ENCODE data around the gene SKP2.

Gene SKP2

GRCh38 chr5:36202521-36202961, 50.6 kb downstream of the SKP2 start:
- no peak for DNase-seq

- no peak for DNase-seq
Observed at GRCh38 chr5:36205329-36205728, 53.4 kb downstream of the SKP2 start.

DNA sequence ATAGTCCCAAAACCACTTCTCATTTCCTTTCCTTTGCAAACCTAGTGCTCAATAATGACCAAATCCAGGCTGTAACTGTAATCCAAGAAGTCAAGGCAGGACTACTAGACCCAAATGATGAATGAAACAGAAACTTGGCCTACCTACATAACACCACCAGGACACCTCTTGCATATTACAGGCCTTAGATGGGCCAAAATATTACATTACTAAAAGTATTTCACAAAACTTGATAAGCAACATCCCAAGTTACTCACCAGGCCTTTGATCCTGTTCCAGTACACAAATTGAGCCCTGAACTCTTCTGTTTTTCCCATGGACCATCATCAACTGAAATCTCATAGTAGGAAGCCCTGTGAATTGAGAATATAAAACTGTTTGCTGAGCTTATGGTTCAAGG, 55.0 kb downstream of the SKP2 start:
- no peak for DNase-seq

DNA sequence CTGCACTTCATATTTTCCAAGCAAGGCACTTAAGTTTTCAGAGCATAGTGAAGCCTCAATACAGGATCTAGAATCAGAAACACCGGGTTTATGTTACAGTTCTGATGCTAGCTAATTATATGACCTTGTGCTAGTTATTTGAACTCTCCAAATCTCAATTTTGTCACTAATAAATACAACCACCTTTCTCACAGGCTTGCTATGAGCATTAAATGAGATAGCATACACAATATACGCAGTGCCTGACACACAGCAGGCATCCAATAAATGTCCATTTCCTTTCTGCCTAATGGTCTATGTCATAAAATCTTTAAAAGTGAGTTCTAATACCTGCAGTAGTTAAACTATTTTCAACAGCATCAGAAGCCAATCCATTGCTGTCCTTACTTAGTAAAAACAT, 56.9 kb downstream of the SKP2 start:
- DNase-seq: no peak

- DNase-seq: no peak
Observed at GRCh38 chr5:36209664-36210063, 57.8 kb downstream of the SKP2 start.

DNA sequence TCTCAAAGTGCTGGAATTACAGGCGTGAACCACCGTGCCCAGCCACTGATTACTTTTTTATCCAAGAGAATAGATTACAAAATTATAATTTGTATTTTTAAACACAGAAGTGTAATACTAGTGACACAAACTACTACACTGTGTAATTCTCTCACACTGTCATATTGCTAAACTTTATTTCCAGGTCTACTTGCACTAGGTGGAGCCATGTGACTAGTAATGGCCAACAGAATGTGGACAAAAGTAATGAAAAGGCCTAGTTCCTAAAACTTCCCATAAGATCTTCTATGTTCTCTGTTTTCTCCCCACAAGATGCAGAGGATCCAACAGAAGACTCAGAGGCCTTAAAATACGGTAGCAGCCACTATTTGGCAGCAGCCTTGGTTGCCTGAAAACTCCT, 62.5 kb downstream of the SKP2 start:
- DNase-seq: no peak

- no peak for DNase-seq
Observed at GRCh38 chr5:36215910-36216309, 64.0 kb downstream of the SKP2 start.

DNA sequence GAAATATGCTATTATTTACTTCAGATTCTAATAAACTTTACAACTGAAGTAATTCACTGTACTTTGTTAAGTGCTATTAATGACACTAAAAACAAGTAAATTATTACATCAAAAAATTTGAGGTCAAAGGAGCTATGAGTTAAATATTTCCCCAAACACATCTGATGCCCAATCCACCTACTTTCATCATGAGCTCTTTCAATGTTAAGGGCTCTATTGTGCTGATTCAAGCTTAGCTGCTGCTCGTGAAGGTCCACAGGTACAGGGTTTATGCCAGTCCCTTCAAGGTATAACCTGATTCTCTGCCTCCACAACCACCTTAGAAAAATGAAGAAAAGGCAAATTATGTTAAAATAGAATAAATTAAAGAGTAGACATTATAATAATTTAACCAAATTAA, 65.7 kb downstream of the SKP2 start:
- DNase-seq: no peak

DNA sequence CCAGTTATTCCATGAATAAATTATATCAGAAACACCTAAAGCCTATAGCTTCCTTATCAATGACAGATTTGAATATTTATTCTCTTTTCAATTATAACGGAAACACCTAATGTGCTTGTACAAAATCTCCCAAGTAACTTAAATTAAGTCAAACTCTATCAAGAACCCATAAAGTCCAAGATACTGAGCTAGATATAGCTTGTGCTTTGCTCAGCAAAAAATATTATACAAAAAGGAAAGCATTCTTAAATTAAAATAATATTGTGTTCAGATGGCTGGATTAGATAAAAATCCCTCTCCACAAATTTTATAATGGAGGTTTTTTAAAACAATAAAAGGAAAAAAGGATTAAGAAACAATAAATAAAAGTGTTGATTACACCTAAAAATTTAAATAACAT, 66.1 kb downstream of the SKP2 start:
- DNase-seq: no peak

DNA sequence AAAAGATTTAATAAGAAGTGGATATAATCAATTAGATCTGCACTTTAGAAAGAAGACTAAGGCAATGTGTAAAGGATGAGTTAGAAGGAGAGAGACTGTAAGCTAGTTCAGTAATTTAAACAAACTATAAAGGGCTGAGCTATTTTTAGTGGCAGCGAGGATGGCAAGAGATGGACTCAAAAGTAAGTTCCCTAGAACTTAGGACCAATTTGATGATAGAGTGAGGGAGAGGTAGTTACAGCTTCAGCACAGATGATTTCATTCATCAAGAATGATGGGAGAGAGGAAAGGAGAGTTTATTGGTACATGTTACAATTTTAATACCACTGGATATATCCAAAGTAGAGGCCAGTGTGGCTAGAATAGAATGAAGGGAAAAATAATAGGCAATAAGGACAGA, 70.7 kb downstream of the SKP2 start:
- DNase-seq: no peak

DNA sequence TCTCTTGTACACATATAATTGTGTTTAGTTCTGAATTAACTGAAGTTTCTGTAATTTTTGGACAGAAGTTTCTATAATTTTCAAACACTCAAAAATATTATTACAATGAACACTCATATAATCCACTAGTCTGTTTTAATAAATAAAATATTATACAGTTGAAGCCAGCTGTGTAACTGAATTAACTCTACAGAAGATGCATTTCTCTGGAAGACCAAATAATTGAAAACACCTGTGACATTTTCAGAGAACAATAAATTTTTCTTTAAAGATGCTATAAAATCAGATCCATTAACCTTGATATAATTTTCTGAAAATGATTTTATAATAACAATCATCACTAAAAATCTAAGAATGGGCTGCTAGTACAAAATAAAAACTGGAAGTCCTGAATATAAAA, 75.1 kb downstream of the SKP2 start:
- no peak for DNase-seq

DNA sequence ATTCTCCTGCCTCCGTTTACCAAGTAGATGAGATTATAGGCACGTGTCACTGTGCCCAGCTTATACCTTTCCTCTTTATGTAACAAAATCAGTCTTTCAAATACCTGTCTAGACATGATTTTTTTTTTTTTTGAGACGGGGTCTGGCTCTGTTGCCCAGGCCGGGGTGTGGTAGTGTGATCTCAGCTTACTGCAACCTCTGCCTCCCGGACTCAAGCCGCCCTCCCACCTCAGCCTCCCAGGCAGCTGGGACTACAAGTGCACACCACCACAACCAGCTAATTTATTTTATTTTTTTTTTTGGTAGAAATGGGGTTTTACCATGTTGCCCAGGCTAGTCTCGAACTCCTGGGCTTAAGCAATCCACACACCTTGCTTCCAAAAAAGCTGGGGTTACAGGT, 76.6 kb downstream of the SKP2 start:
- DNase-seq: no peak

DNA sequence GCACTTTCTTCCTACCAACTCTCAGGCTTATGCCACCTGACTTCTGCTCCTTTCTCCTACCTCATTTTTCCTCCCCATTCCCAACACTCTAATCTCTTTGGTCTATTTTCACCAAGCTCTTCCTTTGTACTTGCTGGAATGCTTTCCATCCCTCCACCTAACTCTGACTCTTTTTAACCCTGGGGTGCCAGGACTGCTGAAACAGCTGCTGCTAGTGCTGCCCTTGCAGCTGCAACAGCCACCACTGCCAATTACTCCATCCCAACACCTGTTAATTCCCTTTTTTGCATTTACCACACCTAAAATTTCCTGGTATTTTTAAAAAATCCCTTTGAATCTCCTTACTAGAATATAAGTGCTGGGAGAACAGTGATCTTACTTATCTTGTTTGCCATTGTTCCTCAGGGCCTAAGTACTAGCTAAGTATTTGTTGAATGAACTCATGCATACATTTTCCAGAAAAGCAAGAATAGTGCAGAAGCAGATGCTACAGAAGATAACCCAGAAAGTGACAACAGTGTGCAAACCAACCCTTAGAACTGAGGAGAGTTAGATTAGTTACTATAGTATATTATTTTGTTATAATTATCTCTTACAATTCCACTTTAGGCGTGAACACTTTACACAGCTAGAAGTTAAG, 78.4 kb downstream of the SKP2 start:
- no peak for DNase-seq

GRCh38 chr5:36232533-36232932, 80.6 kb downstream of the SKP2 start:
- DNase-seq: no peak

Data from T-helper 2 cell (primary cell).